Cardiac atrium fibroblast (primary cell): ENCODE results near the gene OSTM1. TPM values are rescaled to one million over a fixed set of nuclear protein-coding genes. Genes with fewer than 3 reads are reported as not detected.

ENCODE experiments used
- total RNA-seq: library from RNA; depleted of rRNA; stranded (reverse); fragments of >200 nt; gene quantifications from 2 replicates; pipeline ENCODE4 v1.2.3, GENCODE V29; 2015

The OSTM1 gene, protein sequence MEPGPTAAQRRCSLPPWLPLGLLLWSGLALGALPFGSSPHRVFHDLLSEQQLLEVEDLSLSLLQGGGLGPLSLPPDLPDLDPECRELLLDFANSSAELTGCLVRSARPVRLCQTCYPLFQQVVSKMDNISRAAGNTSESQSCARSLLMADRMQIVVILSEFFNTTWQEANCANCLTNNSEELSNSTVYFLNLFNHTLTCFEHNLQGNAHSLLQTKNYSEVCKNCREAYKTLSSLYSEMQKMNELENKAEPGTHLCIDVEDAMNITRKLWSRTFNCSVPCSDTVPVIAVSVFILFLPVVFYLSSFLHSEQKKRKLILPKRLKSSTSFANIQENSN
- 25.5 and 37.9 TPM in 2 replicates for total RNA-seq

DNA sequence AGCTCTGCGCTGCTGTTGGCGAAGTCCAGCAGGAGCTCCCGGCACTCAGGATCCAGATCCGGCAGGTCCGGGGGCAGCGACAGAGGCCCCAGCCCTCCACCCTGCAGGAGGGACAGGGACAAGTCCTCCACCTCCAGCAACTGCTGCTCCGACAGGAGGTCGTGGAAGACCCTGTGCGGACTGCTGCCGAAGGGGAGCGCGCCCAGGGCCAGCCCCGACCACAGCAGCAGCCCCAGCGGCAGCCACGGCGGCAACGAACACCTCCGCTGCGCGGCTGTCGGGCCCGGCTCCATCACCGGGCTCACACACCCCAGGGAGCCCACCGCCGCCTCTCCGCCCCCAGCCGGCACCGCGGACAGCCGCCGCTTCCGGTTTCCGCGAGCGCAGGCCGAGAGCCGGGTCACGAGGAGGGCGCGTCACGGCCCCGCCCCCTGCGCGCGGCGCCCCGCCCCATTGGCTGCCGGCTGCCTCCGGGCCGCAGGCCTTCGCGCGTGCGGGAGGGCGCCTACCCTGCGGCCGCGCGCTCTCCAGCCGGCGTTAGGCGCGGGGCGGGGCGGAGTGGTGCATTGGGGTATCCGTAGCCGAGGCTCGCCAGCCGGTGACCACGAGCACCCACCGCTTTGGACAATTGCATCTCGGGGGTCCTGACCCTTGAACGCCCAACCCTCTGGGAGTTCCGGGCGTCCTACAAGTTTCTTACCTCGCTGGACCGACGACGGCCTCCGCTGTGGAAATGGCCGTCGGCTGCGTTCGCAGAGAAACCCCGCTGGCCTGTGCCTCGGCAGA, at the start of gene OSTM1:
TSS of gene OSTM1 (minus strand) at position 383 of the 786 bp plus-strand sequence. CDS start at position 293, 90 bp downstream.

Other genes with a start within 250 kb of the OSTM1 start
- gene SEC63, start 116.5 kb downstream of the OSTM1 start, total RNA-seq: 17.7 and 19.6 TPM in 2 replicates
- gene NR2E1, start 91.3 kb upstream of the OSTM1 start, total RNA-seq: not detected in 2 replicates
- gene SNX3, start 186.3 kb upstream of the OSTM1 start, total RNA-seq: 149 and 161 TPM in 2 replicates
- 4.4 and 6.7 TPM in 2 replicates for gene AFG1L, start 220.3 kb upstream of the OSTM1 start, total RNA-seq